Measurements from ENCODE around the gene MORC1.
A peak's percentile ranks its signal among the peaks of the same experiment; 100 is the strongest.

MORC1 gene

GRCh38 chr3:109025896-109026295 lies 92.0 kb downstream of the MORC1 start:
- DNase-seq, result no peak

GRCh38 chr3:109023656-109024254 lies 94.2 kb downstream of the MORC1 start:
- peak; percentile 54 for DNase-seq

GRCh38 chr3:109023167-109023566 lies 94.8 kb downstream of the MORC1 start:
- DNase-seq, result no peak

- DNase-seq, result no peak
Observed at GRCh38 chr3:109021556-109021955, 96.4 kb downstream of the MORC1 start.

GRCh38 chr3:109018828-109019227 lies 99.1 kb downstream of the MORC1 start:
- no peak for DNase-seq

- DNase-seq, result no peak
Observed at GRCh38 chr3:109005443-109005842, 112.5 kb downstream of the MORC1 start.

- DNase-seq, result no peak
Observed at GRCh38 chr3:108998436-108998835, 119.5 kb downstream of the MORC1 start.

GRCh38 chr3:108985844-108986243 lies 132.1 kb downstream of the MORC1 start:
- no peak for DNase-seq

GRCh38 chr3:108983051-108983450 lies 134.9 kb downstream of the MORC1 start:
- no peak for DNase-seq

- no peak for DNase-seq
Observed at GRCh38 chr3:108976058-108976457, 141.9 kb downstream of the MORC1 start.

- no peak for DNase-seq
Observed at GRCh38 chr3:108973019-108973418, 144.9 kb downstream of the MORC1 start.

- no peak for DNase-seq
Observed at GRCh38 chr3:108972482-108972881, 145.5 kb downstream of the MORC1 start.

- DNase-seq, result no peak
Observed at GRCh38 chr3:108970561-108970960, 147.4 kb downstream of the MORC1 start.

- no peak for DNase-seq
Observed at GRCh38 chr3:108966773-108967172, 151.2 kb downstream of the MORC1 start.

GRCh38 chr3:108959017-108959416 lies 158.9 kb downstream of the MORC1 start:
- no peak for DNase-seq

- no peak for DNase-seq
Observed at GRCh38 chr3:108953700-108954099, 164.2 kb downstream of the MORC1 start, which contains the start of gene GUCA1C. TSS of gene GUCA1C (minus strand) at chr3:108953879. CDS start at chr3:108953762, 117 bp downstream.

- DNase-seq, result no peak
Observed at GRCh38 chr3:108953210-108953609, 164.7 kb downstream of the MORC1 start.

GRCh38 chr3:108951820-108952501 lies 166.0 kb downstream of the MORC1 start:
- DNase-seq, result no peak

- no peak for DNase-seq
Observed at GRCh38 chr3:108947855-108948254, 170.1 kb downstream of the MORC1 start.

- no peak for DNase-seq
Observed at GRCh38 chr3:108946292-108947285, 171.3 kb downstream of the MORC1 start.

- DNase-seq, result no peak
Observed at GRCh38 chr3:108940568-108941263, 177.2 kb downstream of the MORC1 start.

GRCh38 chr3:108940166-108940565 lies 177.8 kb downstream of the MORC1 start:
- no peak for DNase-seq
